Sigmoid colon (tissue), 3 donors: ENCODE results near the gene ZDHHC1.

ENCODE experiments used
- CTCF ChIP-seq, 4 experiments: fragments of 450-650 bp in 3 of 4; fragments of 200-600 bp in 1 of 4; IDR thresholded peaks; one replicate each; pipeline ENCODE4 v1.5.1; 2016 to 2019; ENCODE audit warnings: antibody characterized with exemption in 4 of 4, mild to moderate bottlenecking in 3 of 4, moderate library complexity in 2 of 4
- POLR2A ChIP-seq, 2 donors: fragments of 450-650 bp; IDR thresholded peaks; one replicate each; pipeline ENCODE4 v1.6.1; 2016; ENCODE audit warnings: antibody characterized with exemption in 2 of 2, mild to moderate bottlenecking in 2 of 2, moderate library complexity in 2 of 2

DNA sequence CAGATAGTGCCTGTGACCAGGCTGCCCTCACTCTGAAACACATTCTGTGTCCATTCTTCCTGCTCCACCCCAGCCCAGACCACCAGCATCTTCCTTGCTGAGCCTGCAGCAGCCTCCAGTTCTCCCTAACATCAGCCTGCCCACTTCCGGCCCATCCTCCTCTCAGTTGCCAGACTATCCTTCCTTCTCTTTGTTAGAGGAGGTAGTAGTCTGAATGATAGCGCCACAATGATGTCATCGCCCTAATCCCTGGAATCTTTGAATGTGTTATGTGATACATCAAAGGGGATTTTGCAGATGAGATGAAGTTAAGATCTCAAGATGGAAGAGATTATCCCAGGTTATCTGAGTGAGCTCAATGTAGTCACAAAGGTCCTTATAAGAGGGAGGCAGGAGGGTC lies 3.2 kb upstream of the ZDHHC1 start:
- no peak for TF ChIP-seq CTCF (IDR thresholded peaks at IDR 0.05)
- TF ChIP-seq POLR2A (IDR thresholded peaks at IDR 0.05), result no peak
